ENCODE data around the gene MEN1. TPM values are rescaled to one million over a fixed set of nuclear protein-coding genes. Genes with fewer than 3 reads are reported as not detected.
A peak's percentile ranks its signal among the peaks of the same experiment; 100 is the strongest.

Gene MEN1
- total and polyA plus RNA-seq, 2 of the 13 experiments (the other 11 are each of a cell fraction or from before 2014, with no cell fraction given): 20.5 to 27.3 TPM

DNA sequence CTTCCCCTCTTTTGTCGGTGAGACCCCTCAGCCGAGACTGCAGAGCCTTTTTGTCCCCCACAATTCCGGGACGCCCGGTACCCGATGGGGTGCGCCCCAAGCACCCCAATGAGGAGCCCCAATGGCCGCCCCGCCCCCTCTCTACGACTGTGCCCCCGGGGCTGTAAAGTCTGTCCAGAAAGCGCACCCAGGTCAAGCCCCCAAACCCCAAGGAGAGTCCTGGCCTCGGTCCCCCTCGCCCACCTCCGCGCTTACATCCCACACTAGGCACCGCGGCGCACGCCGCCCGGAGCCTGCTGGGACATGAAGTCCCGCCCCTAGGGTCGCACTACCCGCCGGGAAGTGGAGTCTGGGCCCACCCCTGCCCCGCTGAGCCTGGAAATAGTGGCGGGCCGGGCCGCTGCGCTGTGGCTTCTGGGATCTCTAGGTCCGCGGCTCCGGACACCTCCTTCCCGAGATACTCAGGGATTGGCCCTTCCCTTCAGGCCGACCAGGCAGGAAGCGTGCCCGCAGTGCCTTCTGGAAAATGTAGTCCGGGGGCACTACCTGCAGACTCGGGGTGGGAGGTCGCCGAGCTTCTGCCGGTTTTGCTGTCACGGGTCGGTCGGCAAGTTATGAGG is at the start of gene MEN1 (continued):
- TF ChIP-seq, protein P1, sequence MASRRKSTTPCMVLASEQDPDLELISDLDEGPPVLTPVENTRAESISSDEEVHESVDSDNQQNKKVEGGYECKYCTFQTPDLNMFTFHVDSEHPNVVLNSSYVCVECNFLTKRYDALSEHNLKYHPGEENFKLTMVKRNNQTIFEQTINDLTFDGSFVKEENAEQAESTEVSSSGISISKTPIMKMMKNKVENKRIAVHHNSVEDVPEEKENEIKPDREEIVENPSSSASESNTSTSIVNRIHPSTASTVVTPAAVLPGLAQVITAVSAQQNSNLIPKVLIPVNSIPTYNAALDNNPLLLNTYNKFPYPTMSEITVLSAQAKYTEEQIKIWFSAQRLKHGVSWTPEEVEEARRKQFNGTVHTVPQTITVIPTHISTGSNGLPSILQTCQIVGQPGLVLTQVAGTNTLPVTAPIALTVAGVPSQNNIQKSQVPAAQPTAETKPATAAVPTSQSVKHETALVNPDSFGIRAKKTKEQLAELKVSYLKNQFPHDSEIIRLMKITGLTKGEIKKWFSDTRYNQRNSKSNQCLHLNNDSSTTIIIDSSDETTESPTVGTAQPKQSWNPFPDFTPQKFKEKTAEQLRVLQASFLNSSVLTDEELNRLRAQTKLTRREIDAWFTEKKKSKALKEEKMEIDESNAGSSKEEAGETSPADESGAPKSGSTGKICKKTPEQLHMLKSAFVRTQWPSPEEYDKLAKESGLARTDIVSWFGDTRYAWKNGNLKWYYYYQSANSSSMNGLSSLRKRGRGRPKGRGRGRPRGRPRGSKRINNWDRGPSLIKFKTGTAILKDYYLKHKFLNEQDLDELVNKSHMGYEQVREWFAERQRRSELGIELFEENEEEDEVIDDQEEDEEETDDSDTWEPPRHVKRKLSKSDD (CRISPR knock-in tag; IDR thresholded peaks at IDR 0.05; ENCODE audit: low read depth): 0 out of 2 replicates have a peak, but pooled peaks have one; percentile 34
- no peak for TF ChIP-seq TBL1XR1 (IDR thresholded peaks at IDR 0.05; ENCODE audit: borderline replicate concordance, low read length, partially characterized antibody)
- peak; percentile 80 for TF ChIP-seq DR1 (CRISPR knock-in tag; IDR thresholded peaks at IDR 0.05)
- no peak for TF ChIP-seq ZNF180 (CRISPR knock-in tag; IDR thresholded peaks at IDR 0.05; ENCODE audit: borderline replicate concordance, low read depth)
- TF ChIP-seq SMARCE1 (IDR thresholded peaks at IDR 0.05; ENCODE audit: borderline replicate concordance): no peak
- no peak for TF ChIP-seq ZNF709 (CRISPR knock-in tag; IDR thresholded peaks at IDR 0.05)
- TF ChIP-seq ZNF550 (CRISPR knock-in tag; IDR thresholded peaks at IDR 0.05; ENCODE audit: borderline replicate concordance): no peak
- TF ChIP-seq TOE1 (CRISPR knock-in tag; IDR thresholded peaks at IDR 0.05): no peak
- TF ChIP-seq, protein P2, sequence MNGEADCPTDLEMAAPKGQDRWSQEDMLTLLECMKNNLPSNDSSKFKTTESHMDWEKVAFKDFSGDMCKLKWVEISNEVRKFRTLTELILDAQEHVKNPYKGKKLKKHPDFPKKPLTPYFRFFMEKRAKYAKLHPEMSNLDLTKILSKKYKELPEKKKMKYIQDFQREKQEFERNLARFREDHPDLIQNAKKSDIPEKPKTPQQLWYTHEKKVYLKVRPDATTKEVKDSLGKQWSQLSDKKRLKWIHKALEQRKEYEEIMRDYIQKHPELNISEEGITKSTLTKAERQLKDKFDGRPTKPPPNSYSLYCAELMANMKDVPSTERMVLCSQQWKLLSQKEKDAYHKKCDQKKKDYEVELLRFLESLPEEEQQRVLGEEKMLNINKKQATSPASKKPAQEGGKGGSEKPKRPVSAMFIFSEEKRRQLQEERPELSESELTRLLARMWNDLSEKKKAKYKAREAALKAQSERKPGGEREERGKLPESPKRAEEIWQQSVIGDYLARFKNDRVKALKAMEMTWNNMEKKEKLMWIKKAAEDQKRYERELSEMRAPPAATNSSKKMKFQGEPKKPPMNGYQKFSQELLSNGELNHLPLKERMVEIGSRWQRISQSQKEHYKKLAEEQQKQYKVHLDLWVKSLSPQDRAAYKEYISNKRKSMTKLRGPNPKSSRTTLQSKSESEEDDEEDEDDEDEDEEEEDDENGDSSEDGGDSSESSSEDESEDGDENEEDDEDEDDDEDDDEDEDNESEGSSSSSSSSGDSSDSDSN (CRISPR knock-in tag; IDR thresholded peaks at IDR 0.05): peak; percentile 58
- TF ChIP-seq CAMTA2 (CRISPR knock-in tag; IDR thresholded peaks at IDR 0.05; ENCODE audit: borderline replicate concordance): no peak
- TF ChIP-seq ZNF772 (CRISPR knock-in tag; IDR thresholded peaks at IDR 0.05): 0 out of 2 replicates have a peak, but pooled peaks have one; percentile 51
- TF ChIP-seq HMG20A (CRISPR knock-in tag; IDR thresholded peaks at IDR 0.05; ENCODE audit: borderline replicate concordance): no peak
- TF ChIP-seq HDAC6 (IDR thresholded peaks at IDR 0.05; ENCODE audit: low read depth, low read length): no peak
- TF ChIP-seq ZSCAN30 (CRISPR knock-in tag; IDR thresholded peaks at IDR 0.05): no peak
- no peak for TF ChIP-seq ZNF562 (CRISPR knock-in tag; IDR thresholded peaks at IDR 0.05; ENCODE audit: borderline replicate concordance)
- TF ChIP-seq MTF2 (CRISPR knock-in tag; IDR thresholded peaks at IDR 0.05; ENCODE audit: borderline replicate concordance): no peak
- TF ChIP-seq ZNF703 (CRISPR knock-in tag; IDR thresholded peaks at IDR 0.05; ENCODE audit: borderline replicate concordance): no peak
- no peak for TF ChIP-seq ZNF773 (CRISPR knock-in tag; IDR thresholded peaks at IDR 0.05; ENCODE audit: borderline replicate concordance)
- TF ChIP-seq XBP1 (CRISPR knock-in tag; IDR thresholded peaks at IDR 0.05): no peak
- TF ChIP-seq, protein P3, sequence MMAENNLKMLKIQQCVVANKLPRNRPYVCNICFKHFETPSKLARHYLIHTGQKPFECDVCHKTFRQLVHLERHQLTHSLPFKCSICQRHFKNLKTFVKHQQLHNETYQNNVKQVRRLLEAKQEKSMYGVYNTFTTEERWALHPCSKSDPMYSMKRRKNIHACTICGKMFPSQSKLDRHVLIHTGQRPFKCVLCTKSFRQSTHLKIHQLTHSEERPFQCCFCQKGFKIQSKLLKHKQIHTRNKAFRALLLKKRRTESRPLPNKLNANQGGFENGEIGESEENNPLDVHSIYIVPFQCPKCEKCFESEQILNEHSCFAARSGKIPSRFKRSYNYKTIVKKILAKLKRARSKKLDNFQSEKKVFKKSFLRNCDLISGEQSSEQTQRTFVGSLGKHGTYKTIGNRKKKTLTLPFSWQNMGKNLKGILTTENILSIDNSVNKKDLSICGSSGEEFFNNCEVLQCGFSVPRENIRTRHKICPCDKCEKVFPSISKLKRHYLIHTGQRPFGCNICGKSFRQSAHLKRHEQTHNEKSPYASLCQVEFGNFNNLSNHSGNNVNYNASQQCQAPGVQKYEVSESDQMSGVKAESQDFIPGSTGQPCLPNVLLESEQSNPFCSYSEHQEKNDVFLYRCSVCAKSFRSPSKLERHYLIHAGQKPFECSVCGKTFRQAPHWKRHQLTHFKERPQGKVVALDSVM (CRISPR knock-in tag; IDR thresholded peaks at IDR 0.05): no peak
- TF ChIP-seq, protein P4, sequence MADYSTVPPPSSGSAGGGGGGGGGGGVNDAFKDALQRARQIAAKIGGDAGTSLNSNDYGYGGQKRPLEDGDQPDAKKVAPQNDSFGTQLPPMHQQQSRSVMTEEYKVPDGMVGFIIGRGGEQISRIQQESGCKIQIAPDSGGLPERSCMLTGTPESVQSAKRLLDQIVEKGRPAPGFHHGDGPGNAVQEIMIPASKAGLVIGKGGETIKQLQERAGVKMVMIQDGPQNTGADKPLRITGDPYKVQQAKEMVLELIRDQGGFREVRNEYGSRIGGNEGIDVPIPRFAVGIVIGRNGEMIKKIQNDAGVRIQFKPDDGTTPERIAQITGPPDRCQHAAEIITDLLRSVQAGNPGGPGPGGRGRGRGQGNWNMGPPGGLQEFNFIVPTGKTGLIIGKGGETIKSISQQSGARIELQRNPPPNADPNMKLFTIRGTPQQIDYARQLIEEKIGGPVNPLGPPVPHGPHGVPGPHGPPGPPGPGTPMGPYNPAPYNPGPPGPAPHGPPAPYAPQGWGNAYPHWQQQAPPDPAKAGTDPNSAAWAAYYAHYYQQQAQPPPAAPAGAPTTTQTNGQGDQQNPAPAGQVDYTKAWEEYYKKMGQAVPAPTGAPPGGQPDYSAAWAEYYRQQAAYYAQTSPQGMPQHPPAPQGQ (CRISPR knock-in tag; IDR thresholded peaks at IDR 0.05; ENCODE audit: borderline replicate concordance): no peak
- no peak for TF ChIP-seq KDM4B (CRISPR knock-in tag; IDR thresholded peaks at IDR 0.05)

All from HepG2 (cell line).